Measurements from ENCODE around the gene CAMKK2. TPM values are rescaled to one million over a fixed set of nuclear protein-coding genes. Genes with fewer than 3 reads are reported as not detected.

The CAMKK2 gene
- total and polyA plus RNA-seq, 2 of the 13 experiments (the other 11 are each of a cell fraction or from before 2014, with no cell fraction given): 18.8 to 20.0 TPM

DNA sequence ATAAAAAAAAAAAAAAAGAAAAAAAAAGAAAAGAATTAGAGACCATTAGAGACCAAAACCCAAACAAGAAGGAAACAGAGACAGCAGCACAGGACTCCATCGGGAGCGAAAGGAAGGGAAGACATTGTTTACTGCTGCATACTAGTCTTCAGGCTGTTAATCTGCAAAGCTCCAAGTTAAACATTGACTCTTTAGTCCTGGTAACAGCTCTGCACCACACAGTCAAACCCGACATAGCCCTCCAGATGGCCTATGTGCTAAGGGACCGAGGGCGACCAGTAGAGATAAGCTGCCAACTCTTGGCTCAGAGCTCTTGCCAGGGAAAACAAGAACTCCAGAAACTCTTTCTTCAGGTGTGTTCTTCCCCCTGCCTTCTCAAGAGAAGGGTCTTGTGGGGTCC is 78.7 kb downstream of the CAMKK2 start (continued):
- TF ChIP-seq, protein P1, sequence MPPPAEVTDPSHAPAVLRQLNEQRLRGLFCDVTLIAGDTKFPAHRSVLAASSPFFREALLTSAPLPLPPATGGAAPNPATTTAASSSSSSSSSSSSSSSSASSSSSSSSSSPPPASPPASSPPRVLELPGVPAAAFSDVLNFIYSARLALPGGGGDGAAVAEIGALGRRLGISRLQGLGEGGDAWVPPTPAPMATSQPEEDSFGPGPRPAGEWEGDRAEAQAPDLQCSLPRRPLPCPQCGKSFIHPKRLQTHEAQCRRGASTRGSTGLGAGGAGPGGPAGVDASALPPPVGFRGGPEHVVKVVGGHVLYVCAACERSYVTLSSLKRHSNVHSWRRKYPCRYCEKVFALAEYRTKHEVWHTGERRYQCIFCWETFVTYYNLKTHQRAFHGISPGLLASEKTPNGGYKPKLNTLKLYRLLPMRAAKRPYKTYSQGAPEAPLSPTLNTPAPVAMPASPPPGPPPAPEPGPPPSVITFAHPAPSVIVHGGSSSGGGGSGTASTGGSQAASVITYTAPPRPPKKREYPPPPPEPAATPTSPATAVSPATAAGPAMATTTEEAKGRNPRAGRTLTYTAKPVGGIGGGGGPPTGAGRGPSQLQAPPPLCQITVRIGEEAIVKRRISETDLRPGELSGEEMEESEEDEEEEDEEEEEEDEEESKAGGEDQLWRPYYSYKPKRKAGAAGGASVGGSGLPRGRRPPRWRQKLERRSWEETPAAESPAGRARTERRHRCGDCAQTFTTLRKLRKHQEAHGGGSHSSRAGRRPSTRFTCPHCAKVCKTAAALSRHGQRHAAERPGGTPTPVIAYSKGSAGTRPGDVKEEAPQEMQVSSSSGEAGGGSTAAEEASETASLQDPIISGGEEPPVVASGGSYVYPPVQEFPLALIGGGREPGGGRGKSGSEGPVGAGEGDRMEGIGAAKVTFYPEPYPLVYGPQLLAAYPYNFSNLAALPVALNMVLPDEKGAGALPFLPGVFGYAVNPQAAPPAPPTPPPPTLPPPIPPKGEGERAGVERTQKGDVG (CRISPR knock-in tag; IDR thresholded peaks at IDR 0.05; ENCODE audit: borderline replicate concordance): no peak
- no peak for TF ChIP-seq MLLT10 (CRISPR knock-in tag; IDR thresholded peaks at IDR 0.05)

DNA sequence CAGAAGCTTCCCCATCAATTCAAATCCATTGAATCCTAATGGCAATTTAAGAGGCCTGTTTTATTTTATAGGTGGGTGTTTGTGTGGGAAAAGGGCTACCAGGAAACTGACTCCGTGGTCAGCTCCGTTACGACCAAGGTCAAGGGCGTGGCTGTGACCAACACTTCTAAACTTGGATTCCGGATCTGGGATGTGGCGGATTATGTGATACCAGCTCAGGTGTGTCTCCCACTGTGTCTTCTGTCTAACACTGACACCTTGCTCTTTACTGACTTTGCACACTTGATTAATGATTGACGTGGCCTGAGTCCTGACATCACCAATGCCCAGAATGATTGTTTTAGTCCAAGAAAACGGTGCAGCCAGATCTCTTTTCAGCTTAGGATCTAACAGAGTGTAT is 79.4 kb downstream of the CAMKK2 start:
- Histone ChIP-seq H3K9ac (ENCODE audit: insufficient read depth, low read depth, low read length) (no peak overlapping the region), H3K79me2 (ENCODE audit: insufficient read depth, low read length) (no peaks in the 10 kb centered on the region), H3K4me2 (ENCODE audit: low read depth, low read length) (peak overlapping the region; percentile 54), H2AFZ (ENCODE audit: low read length) (no peak overlapping the region), H3K27me3 (ENCODE audit: control insufficient read depth in 1 of 2, insufficient read depth in 2 of 2, low read length in 2 of 2) (no peaks in the 10 kb centered on the region), H3K4me1 (ENCODE audit: insufficient read depth, low read length) (peaks cover 40% of the 10 kb centered on the region), H4K20me1 (ENCODE audit: insufficient read depth, low read length) (no peaks in the 10 kb centered on the region), H3K36me3 (replicated peaks in 1 of 2; ENCODE audit: control insufficient read depth in 1 of 2, insufficient read depth in 2 of 2, low read length in 2 of 2) (peaks cover 0 to 2% of the 10 kb centered on the region in 2 experiments; a peak in 1 of 5 replicates), H3K27ac (ENCODE audit: extremely low read length, insufficient read depth, low read length) (peak overlapping the region; percentile 18), H3K9me3 (ENCODE audit: low read length) (no peaks in the 10 kb centered on the region), H3K4me3 (replicated peaks in 1 of 3; ENCODE audit: insufficient read depth in 1 of 3, low read depth in 2 of 3, low read length in 3 of 3) (peak overlapping the region in 1 of 3 experiments; percentile 11; a peak in 1 of 6 replicates)
- ChIA-PET CTCF (ENCODE audit: low intra/inter-chr PET ratio, low total read pairs) (no interaction called here), POLR2A (interaction anchor here (0.5 to 1.3 kb wide), 3 partner anchors 18 to 397 kb away, joined by 3 to 4 read pairs (median 4); no protein-coding TSS in a partner anchor)
- ATAC-seq (peak; percentile 69), DNase-seq (ENCODE audit: low spot score) (peak; percentile 42), FAIRE-seq (peak; percentile 72)
- intact Hi-C loops (cut with micrococcal nuclease; ENCODE audit: unreplicated experiment) (loop anchor here (10.0 kb wide), 1 partner anchor 102 kb away; no protein-coding TSS in a partner anchor), in situ Hi-C loops (cut with HindIII; ENCODE audit: extremely low pct_ligation_motif_present, low pct_unique_long_range_greater_than_20kb) (no loop called here)
- 24% methylated on average over 8 of the region's 8 CpGs for WGBS (ENCODE audit: low lambda C conversion rate)
- BruUV-seq (replicated peaks): no TSS peak
- TF ChIP-seq, protein P2, sequence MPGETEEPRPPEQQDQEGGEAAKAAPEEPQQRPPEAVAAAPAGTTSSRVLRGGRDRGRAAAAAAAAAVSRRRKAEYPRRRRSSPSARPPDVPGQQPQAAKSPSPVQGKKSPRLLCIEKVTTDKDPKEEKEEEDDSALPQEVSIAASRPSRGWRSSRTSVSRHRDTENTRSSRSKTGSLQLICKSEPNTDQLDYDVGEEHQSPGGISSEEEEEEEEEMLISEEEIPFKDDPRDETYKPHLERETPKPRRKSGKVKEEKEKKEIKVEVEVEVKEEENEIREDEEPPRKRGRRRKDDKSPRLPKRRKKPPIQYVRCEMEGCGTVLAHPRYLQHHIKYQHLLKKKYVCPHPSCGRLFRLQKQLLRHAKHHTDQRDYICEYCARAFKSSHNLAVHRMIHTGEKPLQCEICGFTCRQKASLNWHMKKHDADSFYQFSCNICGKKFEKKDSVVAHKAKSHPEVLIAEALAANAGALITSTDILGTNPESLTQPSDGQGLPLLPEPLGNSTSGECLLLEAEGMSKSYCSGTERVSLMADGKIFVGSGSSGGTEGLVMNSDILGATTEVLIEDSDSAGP (CRISPR knock-in tag; IDR thresholded peaks at IDR 0.05; ENCODE audit: borderline replicate concordance): no peak
- TF ChIP-seq, protein P3, sequence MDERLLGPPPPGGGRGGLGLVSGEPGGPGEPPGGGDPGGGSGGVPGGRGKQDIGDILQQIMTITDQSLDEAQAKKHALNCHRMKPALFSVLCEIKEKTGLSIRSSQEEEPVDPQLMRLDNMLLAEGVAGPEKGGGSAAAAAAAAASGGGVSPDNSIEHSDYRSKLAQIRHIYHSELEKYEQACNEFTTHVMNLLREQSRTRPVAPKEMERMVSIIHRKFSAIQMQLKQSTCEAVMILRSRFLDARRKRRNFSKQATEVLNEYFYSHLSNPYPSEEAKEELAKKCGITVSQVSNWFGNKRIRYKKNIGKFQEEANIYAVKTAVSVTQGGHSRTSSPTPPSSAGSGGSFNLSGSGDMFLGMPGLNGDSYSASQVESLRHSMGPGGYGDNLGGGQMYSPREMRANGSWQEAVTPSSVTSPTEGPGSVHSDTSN (CRISPR knock-in tag; IDR thresholded peaks at IDR 0.05): peak; percentile 73
- TF ChIP-seq SOX13 (IDR thresholded peaks at IDR 0.05) (no peak), SOX13 (CRISPR knock-in tag; conservative IDR thresholded peaks at IDR 0.05 in 1 of 2, IDR thresholded peaks at IDR 0.05 in 1 of 2) (peak in 1 of 2 experiments; percentile 44; a peak in 1 of 4 replicates), SYNCRIP (IDR thresholded peaks at IDR 0.05; ENCODE audit: insufficient read depth, low read depth, low read length) (no peak), ZSCAN9 (CRISPR knock-in tag; IDR thresholded peaks at IDR 0.05; ENCODE audit: borderline replicate concordance) (0 out of 2 replicates have a peak, but pooled peaks have one; percentile 41), HOXA3 (CRISPR knock-in tag; IDR thresholded peaks at IDR 0.05) (0 out of 2 replicates have a peak, but pooled peaks have one; percentile 20), ARNT (IDR thresholded peaks at IDR 0.05) (no peak), MEF2D (CRISPR knock-in tag; IDR thresholded peaks at IDR 0.05) (no peak)
- TF ChIP-seq, protein P4, sequence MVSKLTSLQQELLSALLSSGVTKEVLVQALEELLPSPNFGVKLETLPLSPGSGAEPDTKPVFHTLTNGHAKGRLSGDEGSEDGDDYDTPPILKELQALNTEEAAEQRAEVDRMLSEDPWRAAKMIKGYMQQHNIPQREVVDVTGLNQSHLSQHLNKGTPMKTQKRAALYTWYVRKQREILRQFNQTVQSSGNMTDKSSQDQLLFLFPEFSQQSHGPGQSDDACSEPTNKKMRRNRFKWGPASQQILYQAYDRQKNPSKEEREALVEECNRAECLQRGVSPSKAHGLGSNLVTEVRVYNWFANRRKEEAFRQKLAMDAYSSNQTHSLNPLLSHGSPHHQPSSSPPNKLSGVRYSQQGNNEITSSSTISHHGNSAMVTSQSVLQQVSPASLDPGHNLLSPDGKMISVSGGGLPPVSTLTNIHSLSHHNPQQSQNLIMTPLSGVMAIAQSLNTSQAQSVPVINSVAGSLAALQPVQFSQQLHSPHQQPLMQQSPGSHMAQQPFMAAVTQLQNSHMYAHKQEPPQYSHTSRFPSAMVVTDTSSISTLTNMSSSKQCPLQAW (CRISPR knock-in tag; IDR thresholded peaks at IDR 0.05): peak; percentile 57; the same call in 1 of the 2 replicates
